Fibroblast of peridontal ligament (primary cell): ENCODE data around the gene VEGFB.

Source experiments
- DNase-seq: peaks from one replicate; pipeline ENCODE4 v3.0.0-alpha.2; 2010; ENCODE audit errors: extremely low read depth

VEGFB gene

GRCh38 chr11:64233913-64234586 lies at the start of gene VEGFB:
Gene VEGFB, plus strand, starts transcription at chr11:64234584. Its CDS starts 250 bp downstream, at chr11:64234834.
- no peak for DNase-seq

GRCh38 chr11:64185175-64185692 lies 49.1 kb upstream of the VEGFB start:
- peak; percentile 80 for DNase-seq

GRCh38 chr11:64185693-64186491 lies 48.5 kb upstream of the VEGFB start, which contains the start of gene STIP1:
Gene STIP1, plus strand, starts transcription at chr11:64186171. Its CDS starts 91 bp downstream, at chr11:64186262.
- peak; percentile 100 for DNase-seq

GRCh38 chr11:64186492-64187165 lies 47.8 kb upstream of the VEGFB start:
- peak; percentile 15 for DNase-seq

- no peak for DNase-seq
These were observed 42.0 kb upstream of the VEGFB start for GRCh38 chr11:64192434-64192833.

GRCh38 chr11:64196626-64197025 lies 37.8 kb upstream of the VEGFB start:
- DNase-seq: no peak

- DNase-seq: no peak
These were observed 35.9 kb upstream of the VEGFB start for GRCh38 chr11:64198511-64198910.

- DNase-seq: no peak
These were observed 32.8 kb upstream of the VEGFB start for GRCh38 chr11:64201543-64201942.

GRCh38 chr11:64202992-64203391 lies 31.4 kb upstream of the VEGFB start:
- DNase-seq: no peak

GRCh38 chr11:64203421-64204079 lies 30.8 kb upstream of the VEGFB start:
- no peak for DNase-seq

GRCh38 chr11:64204080-64204440 lies 30.3 kb upstream of the VEGFB start:
- no peak for DNase-seq

GRCh38 chr11:64204464-64204989 lies 29.9 kb upstream of the VEGFB start:
- DNase-seq: peak; percentile 97

- DNase-seq: no peak
These were observed 27.7 kb upstream of the VEGFB start, which contains the start of gene FERMT3 for GRCh38 chr11:64206457-64207255. Gene FERMT3, plus strand, starts transcription at chr11:64206721. Its CDS starts 644 bp downstream, at chr11:64207365.

GRCh38 chr11:64207256-64208085 lies 26.9 kb upstream of the VEGFB start:
- peak; percentile 49 for DNase-seq

GRCh38 chr11:64208086-64208795 lies 26.1 kb upstream of the VEGFB start:
- no peak for DNase-seq

- DNase-seq: no peak
These were observed 25.4 kb upstream of the VEGFB start for GRCh38 chr11:64208796-64209562.

GRCh38 chr11:64209563-64209843 lies 24.9 kb upstream of the VEGFB start:
- DNase-seq: no peak

GRCh38 chr11:64210301-64211020 lies 23.9 kb upstream of the VEGFB start:
- DNase-seq: no peak
